ENCODE data around the gene PCCA.
"Not testable (repeated sequence)": the region's sequence is repeated elsewhere in the genome, so short reads cannot be mapped to it uniquely, and the experiment has no call there.

PCCA gene

DNA sequence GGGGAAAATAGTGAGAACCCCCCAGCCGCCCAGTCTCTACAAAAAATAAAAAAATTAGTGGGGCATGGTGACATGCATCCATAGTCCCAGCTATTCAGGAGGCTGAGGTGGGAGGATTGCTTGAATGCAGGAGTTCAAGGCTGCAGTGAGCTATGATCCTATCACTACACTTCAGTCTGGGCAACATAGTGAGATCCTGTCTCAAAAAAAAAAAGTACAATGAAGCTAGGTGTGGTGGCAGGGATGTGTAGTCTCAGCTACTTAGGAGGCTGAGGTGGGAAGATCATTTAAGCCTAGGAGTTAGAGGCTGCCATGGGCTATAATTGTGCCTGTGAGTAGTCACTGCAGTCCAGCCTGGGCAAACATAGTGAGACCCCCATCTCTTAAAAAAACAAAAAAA, 8.9 kb downstream of the PCCA start:
- in situ Hi-C loops (cut with MboI; ENCODE audit: low sequenced_read_pairs): no loop called here

DNA sequence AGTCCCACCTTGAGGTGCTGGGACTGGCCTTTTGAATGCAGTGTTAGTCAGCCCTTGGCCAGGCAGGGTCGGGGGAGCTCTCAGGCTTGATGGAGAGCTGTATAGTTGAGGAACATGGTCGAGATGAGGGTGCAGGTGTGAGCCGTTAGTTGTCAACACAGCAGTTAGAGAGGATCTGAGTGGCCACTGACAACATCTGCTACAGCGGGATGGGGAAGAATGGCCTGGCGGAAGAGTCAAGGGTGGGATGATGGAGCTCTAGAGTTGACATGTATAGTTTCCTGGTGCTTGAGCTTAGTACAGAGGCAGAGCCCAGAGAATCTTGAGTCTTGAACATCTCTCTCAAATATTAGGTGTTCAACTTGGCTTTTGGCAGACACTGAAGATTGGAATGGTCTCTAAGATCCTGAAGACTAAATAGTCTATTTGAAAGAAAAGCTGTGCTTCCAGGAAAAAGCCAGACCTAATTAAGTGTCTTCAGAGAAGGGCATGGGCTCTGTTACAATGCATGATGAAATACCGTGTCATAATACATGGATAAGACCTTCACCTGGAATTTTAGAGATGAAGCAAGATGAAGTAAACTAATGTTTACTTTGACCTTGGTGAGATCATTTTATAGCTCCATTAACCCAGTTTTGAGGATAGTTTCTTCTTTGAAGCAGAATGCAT, 9.7 kb downstream of the PCCA start:
- in situ Hi-C loops (cut with MboI; ENCODE audit: low sequenced_read_pairs): no loop called here

DNA sequence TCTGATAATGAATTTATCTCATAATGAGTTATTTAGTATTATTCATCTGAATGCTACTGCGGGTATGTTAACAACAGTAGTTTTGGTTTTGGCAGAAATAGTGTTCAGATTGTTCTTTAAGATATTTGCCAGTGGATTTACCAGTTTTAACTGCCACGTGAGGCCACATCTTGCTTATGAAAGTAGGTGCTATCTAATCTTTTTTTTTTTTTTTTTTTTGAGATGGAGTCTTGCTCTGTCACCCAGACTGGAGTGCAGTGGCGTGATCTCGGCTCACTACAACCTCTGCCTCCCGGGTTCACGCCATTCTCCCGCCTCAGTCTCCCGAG, 10.2 kb downstream of the PCCA start:
- in situ Hi-C loops (cut with MboI; ENCODE audit: low sequenced_read_pairs): not testable (repeated sequence)

DNA sequence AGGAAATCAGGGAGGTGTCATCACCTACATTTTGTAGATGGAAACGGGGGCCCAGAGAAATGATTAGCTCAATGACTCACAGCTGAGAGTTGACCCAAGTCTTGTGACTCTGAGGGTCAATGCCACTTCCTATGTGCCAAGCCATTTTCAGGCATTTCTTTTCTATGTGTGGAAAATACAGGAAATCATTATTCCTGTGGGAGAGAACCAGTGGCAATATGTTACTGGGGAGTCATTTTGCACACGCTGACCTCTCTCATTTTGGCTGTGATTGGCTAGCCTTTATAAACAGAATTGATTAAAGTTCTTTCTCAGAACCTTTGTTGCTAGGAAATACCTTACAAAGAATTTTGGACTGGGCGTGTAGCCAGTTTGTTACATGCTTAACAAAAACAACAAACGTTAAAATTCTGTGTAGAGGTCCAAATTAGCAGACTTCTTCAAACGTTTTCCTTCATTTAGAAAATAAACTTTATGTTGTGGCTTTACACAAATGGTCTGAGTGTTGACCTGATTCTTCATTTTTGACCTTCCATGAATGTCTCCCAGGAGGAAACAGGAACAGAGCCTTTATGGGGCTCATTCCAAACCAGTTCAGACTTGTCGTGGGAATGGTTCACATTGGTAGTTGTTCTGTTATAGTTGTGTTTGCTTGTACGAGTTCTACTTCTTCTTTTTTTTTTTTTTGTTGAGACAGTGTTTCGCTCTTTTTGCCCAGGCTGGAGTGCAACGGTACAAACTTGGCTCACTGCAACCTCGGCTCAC, 11.4 kb downstream of the PCCA start:
- in situ Hi-C loops (cut with MboI; ENCODE audit: low sequenced_read_pairs): no loop called here

DNA sequence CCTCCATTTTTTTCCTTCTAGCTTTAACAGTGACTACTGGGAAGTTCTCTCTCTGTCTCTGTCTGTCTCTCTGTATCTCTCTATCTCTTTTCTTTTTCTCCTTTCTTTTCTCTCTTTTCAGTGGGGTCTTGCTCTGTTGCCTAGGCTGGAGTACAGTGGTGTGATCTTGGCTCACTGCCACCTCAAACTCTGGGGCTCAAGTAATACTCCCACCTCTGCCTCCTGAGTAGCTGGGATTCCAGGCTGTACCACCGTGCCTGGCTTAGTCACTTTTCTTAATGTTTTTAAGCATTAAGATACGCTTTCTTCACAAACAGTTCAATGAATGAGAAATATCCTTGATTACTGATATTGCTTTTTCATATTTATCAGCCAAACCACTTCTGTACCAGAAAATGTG, 13.1 kb downstream of the PCCA start:
- in situ Hi-C loops (cut with MboI; ENCODE audit: low sequenced_read_pairs): no loop called here

DNA sequence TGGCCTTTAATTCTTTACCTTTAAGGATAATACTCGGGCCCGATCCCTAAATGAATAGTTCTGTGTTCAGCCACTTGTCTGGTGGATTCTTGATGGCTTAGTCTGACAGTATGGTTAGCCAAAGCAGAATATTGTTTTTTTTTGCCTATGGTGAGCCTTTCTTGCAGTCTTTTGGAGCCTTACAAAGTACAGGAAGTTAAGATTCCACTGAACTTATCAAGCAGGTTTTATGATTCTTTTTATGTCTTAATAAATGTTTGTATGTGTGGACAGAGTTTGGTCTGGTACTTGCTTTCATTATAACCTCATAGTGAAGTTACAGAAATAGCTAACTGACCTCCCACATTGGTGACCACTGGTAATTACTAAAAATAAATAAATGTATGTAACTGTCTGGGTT, 17.1 kb downstream of the PCCA start:
- in situ Hi-C loops (cut with MboI; ENCODE audit: low sequenced_read_pairs): no loop called here

DNA sequence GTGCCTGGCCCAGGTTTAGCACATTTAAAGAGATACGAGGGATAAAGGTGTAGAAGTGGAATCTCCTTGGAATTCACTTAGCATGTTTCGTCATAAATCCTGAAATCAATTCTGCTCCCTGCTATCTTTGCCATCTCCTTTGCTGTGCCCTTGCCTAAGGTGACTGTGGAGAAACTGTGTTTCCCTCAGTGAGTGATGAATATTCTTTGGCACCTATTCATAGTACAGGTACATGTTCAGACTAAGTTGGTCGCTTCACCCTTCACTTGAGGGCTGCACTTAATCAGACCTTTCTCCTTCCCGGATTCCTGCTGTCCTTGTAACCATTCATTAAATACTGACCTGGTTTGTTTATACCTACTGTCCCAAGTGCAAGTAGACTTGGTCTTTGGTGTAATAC, 17.8 kb downstream of the PCCA start:
- in situ Hi-C loops (cut with MboI; ENCODE audit: low sequenced_read_pairs): no loop called here

DNA sequence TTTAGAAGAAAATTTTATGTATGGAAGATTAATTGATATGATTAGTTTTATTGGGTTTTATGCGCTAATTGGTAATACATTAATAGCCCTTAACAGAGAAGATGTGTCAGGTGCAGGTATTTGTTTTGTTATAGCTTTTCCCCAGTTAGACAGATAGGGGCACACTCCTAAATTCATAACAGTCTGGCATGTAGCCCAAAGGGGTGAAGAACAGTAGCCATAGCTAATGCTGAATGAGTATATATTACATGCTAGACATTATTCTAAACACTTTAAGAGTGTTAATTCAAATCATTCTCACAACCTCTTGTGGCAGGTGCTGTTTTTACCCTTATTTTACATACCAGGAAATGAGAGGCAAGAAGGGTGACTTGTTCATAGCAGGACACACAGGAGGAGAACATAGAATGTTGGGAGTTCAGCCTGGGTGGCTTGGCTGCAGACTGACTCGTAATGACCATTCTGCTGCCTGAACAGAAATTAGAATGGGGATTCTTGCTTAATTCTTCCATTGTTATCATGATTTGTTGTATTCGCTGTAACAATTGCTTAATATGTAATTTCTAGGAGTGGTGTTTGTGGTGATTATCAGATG, 20.1 kb downstream of the PCCA start:
- in situ Hi-C loops (cut with MboI; ENCODE audit: low sequenced_read_pairs): no loop called here

DNA sequence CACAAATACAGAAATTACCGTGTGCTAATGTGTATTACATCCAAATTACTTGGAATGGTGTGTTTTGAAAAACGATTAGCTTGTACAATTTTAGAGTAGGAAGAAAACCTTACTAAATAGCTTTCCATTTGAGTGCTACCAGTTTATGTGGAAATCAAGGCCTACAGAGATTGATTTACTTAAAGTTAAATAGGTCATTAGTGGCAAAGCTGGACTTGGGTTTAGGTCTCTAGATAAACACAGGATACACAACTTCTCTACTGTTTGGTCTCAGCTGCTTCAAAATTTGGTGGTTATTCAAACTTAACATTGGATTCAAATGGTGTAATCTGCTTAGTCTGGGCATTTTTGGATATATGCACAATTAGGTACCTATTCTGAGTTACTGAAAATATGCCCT, 21.4 kb downstream of the PCCA start:
- in situ Hi-C loops (cut with MboI; ENCODE audit: low sequenced_read_pairs): no loop called here

DNA sequence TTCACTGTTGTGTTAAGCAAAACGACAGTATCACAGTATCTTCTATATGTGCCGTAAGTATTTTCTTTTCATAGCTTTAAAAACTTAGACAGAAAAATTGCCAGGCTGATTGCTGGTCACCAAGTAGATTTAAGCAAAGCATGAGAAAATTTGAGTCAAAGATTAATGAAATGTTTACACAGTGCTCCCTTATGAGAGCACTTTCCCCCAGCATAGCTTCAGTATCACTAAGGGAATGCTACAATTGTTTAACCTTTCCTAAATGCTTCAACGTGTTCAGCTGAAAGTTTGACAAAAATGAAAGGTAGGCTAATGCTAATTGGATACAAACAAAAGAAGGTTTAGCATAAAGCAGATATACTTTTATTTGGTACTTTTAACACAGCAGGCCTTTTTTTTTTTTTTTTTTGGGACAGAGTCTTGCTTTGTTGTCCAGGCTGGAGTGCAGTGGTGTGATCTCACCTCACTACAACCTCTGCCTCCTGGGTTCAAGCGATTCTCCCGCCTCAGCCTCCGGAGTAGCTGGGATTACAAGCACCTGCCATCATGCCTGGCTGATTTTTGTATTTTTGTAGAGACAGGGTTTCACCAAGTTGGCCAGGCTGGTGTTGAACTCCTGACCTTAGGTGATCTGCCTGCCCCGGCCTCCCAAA, 23.4 kb downstream of the PCCA start:
- in situ Hi-C loops (cut with MboI; ENCODE audit: low sequenced_read_pairs): no loop called here

DNA sequence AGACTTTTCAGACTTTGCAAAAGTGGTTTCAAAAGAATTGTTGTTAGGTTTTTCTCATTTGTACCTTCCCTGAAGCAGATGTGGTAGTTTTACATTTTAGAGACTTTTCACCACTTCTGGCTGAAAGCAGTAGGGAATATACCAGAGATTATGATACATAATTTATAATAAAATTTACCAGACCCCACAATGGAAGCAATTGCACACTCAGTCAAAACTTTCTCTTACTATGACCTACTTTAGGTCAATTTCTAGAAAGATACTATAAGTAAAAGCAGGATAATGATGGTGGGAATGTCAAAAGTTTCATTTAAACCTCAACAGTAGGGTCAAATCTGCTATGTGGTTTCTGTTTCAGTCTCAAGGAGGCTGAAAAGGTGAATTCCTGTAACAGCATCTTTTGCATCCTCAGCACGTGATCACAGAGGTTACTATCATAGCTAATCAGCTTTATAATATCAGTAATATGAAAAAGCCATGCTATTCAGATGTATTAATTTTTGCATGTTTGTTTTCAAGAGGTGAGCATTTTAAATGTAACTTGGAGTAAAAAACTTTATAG, 26.9 kb downstream of the PCCA start:
- in situ Hi-C loops (cut with MboI; ENCODE audit: low sequenced_read_pairs): no loop called here

DNA sequence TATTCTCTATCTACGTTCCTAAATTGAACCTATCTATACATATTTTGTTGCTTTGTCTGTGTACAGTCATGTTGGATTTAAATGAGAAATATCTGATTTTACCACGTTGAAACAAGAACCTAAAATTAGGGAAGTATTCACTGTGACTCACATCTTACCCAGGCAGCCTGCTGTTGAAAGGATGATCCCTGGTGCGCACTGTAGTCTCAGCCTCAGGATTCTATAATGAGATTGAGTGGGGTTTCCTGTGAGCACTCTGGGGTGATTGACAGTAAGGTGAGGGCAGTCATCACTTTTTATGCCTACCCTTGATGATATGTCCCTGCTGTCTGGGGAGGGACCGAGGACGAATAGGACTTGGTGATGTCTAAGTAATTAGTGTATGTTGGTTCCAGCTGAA, 35.4 kb downstream of the PCCA start:
- in situ Hi-C loops (cut with MboI; ENCODE audit: low sequenced_read_pairs): no loop called here

DNA sequence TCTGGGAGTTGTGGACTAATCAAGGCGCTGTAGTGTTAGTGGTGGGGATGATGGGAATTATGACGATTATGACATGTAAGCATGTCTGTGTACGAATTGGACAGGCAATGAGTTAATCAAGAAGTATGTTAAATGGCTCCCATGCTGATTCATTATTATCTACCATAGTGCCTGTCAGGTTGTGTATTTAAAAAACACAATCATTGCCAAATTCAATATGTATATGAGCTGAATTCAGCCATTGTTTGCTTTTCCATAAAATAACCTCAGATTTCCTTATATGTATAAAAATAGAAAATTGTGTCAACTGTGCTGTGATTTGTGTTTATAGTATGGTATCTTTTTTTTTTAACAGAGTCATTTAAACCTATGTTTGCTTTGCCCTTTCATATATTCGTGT, 37.1 kb downstream of the PCCA start:
- in situ Hi-C loops (cut with MboI; ENCODE audit: low sequenced_read_pairs): no loop called here

DNA sequence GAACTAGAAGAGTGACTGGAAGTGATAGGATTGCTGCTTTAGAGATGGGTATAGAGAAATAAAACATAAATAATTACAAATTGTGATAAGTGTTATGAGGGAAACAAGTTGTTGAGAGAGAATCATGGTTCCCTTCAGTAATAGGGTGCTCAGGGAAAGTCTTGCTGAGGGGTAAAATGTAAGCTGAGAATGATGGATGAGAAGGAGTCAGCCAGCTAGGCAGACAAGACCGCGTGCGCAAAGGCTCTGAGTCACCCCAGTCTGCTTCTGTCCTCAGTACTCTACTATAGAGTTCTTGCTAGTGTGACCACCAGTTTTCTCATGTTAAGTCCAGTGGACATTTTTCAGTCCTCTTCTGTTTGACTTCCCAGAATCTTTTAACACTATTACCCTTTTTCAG, 39.5 kb downstream of the PCCA start:
- in situ Hi-C loops (cut with MboI; ENCODE audit: low sequenced_read_pairs): no loop called here

DNA sequence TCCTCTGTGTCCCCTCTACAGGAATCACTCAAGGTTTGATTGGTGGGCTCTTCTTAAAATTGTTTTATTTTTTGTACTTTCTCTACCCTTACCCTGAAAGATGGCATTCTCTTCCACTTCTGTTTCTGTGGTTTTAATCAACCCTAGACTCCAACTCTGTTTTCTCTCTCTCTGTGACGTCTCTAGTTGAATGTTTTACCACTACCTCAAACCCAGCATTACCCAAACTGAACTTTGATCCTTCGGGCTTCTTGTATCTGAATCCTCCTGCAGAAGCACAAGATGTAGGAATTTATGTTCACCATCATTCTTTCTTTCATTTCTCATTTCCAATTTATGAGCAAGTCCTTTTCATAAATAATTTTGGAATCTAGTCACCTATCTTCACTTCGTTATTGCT, 39.9 kb downstream of the PCCA start:
- in situ Hi-C loops (cut with MboI; ENCODE audit: low sequenced_read_pairs): no loop called here

DNA sequence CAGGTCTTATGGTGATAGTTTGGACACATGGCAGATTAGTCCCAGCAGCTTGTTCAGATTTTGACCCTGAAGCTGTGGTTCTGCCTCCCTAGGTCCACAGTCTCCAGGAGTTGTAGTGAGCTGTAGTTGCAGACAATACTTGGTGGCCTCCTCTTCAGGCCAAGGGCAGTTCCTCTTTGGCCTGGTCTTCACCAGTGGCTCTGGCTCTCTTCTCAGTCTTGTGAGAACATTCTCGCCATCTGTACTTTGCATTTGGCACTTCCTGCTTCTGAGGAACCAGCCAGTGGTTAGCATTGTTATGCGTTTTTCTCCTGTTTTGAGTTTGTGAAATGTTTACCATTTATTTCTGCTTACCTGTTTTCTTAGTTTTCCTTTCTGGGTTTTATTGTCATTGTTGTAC, 40.7 kb downstream of the PCCA start:
- in situ Hi-C loops (cut with MboI; ENCODE audit: low sequenced_read_pairs): no loop called here

DNA sequence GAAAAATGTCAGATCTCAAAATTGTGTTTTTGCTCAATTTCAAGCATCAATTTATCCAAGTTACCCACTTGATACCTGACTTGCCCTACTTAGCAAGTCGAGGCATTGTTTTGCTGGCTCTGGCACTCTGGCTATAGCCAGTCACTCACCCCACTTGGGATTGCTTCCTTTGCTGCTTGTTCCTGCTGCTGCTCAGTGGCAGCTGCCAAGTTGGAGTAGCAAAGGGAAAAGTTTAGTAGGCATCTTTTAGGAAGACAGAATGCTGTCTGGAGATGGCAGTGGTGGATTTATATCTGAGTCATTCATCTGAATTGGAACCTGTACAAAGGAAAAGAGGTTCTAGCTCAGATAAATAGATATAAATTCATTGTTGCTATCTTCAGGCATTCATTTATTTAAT, 41.2 kb downstream of the PCCA start:
- in situ Hi-C loops (cut with MboI; ENCODE audit: low sequenced_read_pairs): no loop called here

DNA sequence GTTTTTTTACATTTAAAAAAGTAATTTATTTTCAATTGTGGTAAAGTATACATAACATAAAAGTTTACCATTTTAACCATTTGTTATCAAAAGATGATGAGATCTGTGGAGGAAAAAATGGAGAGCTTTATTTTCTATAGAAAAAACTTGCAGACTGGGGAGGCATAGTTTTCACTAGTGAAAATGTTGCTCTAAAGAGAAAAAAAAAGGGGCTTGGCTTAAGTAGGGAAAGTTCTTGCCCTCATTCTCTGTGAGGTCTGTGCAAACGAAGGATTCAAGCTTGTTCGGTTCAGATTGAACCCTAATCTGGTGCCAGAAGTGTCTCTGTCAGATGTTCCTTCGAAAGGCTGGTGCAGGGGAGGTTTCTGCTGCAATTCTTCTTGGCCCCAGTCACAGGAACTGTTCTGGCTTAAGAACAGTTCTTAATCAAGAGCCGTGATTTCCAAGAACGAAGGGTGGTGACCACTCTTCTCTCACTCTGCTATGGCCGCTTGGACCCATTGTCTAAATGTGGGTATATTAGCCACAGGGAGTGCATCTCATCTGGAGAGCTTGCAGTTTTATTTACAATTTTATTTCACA, 42.1 kb downstream of the PCCA start:
- in situ Hi-C loops (cut with MboI; ENCODE audit: low sequenced_read_pairs): no loop called here

DNA sequence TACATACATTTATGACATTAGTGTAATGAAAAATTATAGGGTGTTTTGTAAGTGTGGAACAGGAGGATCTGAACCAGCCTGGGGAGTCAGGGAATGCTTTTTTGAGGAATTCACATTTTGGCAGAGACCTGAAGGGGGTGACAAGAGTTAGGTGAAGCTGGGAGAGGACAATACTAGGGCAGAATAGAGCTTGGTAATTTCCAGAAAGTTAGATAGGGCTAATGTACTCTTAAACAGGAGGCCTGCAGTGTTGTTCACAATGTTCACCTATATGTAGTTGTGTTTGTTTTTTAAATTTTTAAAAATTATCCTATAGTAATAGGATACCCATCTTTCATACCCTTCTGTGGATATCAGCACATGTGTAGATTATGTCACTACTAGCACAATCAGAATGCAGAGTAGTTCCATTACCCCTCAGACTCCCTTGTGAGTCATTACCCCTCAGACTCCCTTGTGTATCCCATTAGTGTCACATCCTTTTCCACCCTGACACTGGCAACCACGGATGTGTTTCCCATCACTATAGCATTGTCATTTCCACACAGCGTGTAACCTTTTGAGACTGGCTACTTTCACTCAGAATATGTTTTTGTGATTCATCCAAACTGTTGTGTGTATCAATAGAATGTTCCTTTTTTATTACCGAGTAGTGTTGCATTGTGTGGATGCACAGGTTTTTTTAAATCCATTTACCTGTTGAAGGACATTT, 43.1 kb downstream of the PCCA start:
- in situ Hi-C loops (cut with MboI; ENCODE audit: low sequenced_read_pairs): no loop called here

DNA sequence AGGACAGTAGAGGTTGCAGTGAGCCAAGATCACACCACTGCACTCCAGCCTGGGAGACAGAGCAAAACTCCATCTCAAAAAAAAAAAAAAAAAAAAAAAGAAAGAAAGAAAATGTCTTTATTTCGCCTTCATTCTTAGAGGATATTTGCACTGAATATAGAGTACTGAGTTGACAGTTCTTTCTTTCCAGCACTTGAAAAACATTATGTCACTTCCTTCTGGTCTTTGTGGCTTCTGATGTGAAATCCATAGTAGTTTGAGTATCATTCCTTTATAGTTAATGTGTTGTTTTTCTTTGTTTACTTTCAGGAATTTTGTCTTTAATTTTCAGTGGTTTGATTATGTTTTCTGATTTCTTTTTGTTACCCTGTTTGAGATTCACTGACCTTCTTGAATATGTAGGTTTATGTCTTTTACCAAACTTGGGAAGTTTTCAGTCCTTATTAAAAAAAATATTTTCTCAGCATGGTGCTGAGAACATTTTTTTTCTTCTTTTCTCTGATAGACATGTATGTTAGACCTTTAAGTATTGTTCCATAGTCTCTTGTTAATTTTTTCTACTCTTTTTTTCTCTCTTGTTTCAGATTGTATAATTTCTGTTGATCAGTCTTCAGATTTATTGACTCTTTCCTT, 50.1 kb downstream of the PCCA start:
- in situ Hi-C loops (cut with MboI; ENCODE audit: low sequenced_read_pairs): no loop called here

Data from hTERT RPE-1 (cell line).